Activated CD4-positive, alpha-beta T cell treated with anti-CD3 and anti-CD28 coated beads, Interleukin-2, amount 50 U/mL, for 1 hour (primary cell): Measurements from ENCODE around the gene PIK3R2.
A peak's percentile ranks its signal among the peaks of the same experiment; 100 is the strongest.

Experiments used
- DNase-seq: peaks from one replicate; pipeline ENCODE4 v3.0.0-alpha.2; 2020

The PIK3R2 gene

DNA sequence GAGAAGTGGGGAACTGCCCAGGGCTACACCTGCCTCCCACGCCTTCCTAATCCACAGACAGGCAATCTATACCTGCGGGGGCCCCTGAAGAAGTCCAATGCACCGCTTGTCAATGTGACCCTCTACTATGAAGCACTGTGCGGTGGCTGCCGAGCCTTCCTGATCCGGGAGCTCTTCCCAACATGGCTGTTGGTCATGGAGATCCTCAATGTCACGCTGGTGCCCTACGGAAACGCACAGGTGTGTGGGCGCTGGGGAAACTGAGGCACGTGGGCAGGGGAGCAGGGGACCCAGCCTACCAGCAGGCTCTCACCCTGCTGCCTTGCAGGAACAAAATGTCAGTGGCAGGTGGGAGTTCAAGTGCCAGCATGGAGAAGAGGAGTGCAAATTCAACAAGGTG is 22.0 kb downstream of the PIK3R2 start:
- DNase-seq, result no peak

DNA sequence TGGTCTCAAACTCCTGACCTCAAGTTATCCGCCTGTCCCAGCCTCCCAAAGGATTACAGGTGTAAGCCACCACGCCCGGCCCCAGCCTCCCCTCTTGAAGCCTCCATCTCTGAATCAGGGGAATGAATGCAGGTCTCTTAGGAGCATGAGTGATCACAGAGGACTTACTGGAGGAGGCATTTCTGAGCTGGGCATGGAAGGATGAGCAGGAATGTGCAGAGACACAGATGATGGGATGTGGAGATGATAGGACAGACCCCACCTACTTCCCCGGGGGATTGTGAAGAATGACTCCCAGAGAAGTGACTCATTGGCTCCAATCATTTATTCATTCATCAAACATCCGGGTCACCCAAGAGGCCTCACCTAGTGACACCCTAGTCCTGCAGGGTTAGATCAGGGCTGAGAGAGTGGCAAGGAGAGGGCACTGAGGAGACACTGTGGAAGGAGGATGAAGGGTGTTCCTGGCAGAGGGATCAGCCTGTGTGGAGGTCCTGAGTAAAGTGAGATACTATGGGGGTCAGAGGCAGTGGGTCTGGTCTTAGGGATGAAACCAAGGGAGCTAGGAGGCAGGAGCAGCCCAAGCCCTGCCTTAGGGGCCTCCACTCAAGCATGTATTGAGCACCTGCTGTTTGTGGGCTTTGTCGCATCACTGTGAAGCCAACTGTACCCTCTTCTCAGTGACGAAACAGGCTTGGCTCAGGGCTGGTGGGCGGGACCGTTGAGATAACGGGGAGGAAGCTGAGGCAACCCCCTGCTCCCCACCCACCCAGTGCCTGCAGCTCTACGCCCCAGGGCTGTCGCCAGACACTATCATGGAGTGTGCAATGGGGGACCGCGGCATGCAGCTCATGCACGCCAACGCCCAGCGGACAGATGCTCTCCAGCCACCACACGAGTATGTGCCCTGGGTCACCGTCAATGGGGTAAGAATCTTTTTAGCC is 23.7 kb downstream of the PIK3R2 start:
- DNase-seq, result no peak

DNA sequence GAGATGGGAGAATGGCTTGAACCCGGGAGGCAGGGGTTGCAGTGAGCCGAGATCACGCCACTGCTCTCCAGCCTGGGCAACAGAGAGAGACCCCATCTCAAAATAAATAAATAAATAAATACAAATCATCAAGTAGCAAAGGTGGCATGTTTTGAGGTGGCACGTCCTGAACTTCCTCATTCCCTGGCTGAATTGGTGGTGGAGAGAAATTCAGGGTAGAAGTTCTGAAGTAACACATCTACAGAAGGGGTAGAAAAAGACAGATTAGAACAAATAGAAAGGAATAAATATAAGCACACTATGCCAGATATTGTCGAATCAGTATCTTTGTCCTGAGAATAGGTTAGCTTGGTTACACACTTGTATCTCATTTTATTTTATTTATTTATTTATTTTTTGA is 27.0 kb downstream of the PIK3R2 start:
- no peak for DNase-seq

DNA sequence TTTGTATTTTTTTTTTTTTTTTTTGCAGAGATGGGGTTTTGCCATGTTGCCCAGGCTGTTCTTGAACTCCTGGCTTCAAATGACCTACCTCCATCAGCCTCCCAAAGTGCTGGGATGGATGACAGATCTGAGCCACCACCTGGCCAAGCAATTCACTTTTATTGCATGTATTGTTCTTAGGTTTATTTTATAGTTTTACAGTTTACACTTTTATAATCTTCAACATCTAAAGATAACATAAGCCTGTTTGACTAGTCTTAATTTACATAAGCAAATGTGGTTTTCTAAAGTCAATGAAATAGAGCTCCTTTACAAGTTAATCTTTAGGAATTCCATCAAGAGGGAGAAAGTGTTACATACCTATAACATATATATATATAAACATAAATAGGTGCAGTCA is 30.6 kb downstream of the PIK3R2 start:
- no peak for DNase-seq

DNA sequence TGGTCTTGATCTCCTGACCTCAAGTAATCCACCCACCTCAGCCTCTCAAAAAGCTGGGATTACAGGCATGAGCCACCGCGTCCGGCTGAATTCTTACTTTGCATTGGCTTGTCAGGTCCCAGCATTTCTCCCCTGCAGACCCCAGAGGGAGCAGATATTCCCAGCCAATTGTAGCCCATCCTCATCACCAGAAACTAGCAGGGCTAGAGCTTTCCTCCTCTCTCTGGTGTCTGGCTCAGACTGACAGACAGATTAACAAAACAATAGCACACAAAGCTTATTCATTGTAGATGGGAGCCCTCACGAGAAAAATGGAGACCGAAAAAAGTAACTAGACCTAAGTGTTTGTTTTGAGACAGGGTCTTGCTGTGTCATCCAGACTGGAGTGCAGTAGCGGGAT is 32.6 kb downstream of the PIK3R2 start:
- DNase-seq, result no peak

DNA sequence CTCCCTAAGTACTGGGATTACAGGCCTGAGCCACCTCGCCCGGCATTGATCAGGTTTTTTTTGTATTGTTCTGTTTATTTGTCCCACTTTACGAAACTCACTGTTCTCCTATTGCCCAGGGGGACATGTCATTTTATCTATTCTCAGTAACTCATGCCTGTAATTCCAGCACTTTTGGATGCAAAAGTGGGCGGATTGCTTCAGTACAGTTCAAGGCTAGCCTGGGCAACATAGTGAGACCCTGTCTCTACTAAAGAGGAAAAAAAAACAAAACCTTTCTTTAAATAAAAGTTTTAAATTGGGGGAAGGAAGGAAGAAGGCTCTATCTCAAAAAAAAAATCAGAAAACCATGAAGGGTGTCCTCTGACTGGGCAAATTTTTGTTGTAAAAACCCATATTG is 37.3 kb downstream of the PIK3R2 start:
- no peak for DNase-seq

DNA sequence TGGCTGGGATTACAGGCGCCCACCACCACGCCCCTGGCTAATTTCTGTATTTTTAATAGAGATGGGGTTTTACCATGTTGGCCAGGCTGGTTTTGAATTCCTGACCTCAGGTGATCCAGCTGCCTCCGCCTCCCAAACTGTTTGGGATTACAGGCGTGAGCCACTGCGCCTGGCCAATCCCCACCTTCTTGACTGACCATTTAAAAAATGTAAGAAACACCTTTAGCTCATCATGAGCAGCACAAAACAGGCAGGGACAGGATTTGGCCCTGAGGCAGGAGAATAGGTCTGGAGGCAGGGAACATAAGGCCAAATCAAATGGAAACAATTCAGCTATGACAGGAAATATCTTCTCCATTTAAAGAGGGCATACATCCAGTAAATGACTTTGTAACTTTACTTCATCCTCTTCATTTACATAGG is 38.7 kb downstream of the PIK3R2 start:
- no peak for DNase-seq

DNA sequence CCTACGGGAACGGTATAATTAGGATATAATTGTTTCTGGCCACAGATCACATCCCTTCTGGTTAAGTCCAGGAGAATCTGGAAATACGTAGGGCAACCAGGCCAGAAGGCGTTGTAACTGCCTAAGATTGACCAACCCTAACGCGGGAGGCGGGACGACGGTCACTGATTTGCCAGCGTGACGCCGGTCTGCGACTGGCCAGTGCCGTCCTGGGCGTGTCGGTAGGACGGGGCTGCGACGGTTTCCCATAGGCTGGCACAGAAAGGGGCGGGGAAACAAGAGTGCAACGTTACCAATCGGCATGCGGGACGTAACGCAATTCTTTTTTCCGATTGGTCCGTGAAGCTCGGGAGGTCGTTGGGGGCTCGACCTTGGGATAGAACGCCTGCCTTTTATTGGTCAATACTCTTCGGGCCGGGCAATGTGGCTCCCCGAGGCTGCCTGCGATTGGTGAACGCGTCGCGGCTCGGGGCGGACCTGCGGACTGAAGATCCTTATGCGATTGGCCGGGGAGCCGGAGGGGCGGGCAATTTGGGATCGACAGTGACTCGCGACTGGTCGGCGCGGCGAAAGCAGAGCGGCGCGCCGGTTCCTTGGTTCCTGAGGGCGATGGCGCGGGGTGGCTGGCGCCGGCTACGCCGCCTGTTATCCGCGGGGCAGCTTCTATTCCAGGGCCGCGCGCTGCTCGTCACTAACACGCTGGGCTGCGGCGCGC is 39.9 kb downstream of the PIK3R2 start, which contains the start of gene MPV17L2:
Gene MPV17L2 (plus strand): TSS at position 546 of the 715 bp plus-strand sequence. CDS start 64 bp downstream, at position 610.
- DNase-seq, result peak; percentile 97

DNA sequence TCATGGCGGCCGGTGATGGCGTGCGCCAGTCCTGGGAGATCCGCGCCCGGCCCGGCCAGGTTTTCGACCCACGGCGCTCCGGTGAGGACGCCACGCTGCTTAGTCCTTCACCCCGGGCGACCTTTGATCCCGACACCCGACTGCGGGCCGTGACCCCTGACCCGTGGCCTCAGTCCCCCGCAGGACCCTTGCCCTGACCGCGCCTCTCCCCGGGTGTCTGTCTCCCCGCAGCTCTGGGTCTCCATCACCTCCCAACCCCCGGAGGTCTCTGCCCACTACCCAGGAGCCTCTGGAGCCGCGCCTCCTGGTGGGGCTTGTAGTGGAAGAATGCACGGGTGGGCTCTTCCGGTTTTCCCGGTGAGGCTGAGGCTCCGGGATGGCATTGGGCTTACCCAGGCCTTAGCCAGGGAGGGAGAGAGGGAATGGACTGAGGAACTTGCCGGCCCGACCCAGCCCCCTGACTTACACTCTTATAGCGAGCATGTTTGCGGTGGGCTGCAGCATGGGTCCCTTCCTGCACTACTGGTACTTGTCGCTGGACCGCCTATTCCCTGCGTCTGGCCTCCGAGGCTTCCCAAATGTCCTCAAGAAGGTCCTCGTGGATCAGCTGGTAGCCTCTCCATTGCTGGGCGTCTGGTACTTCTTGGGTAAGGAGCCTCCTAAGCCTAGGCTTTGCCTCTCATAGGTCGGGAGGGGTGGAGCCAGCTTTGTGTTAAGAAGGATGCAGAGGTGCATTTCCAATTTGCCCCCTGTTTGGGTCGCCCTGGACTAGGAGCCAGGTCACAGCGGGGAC is 40.6 kb downstream of the PIK3R2 start:
- no peak for DNase-seq

DNA sequence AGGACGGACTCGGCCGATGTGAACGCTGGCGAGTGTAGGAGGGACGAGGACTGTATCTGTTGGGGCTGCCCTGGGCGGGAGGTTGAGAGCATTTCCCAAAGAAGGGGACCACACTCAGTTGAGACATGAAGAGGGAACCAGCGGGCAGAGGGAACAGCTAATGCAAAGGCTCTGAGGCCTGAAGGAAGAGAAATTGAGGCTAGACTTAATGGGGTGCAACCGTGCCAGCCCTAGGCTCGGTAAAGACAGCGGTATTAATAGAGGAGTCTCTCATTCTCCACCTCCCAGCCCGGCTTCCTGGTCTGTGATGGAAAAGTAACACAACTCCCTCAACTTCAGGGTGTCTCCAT is 41.2 kb downstream of the PIK3R2 start:
- no peak for DNase-seq

DNA sequence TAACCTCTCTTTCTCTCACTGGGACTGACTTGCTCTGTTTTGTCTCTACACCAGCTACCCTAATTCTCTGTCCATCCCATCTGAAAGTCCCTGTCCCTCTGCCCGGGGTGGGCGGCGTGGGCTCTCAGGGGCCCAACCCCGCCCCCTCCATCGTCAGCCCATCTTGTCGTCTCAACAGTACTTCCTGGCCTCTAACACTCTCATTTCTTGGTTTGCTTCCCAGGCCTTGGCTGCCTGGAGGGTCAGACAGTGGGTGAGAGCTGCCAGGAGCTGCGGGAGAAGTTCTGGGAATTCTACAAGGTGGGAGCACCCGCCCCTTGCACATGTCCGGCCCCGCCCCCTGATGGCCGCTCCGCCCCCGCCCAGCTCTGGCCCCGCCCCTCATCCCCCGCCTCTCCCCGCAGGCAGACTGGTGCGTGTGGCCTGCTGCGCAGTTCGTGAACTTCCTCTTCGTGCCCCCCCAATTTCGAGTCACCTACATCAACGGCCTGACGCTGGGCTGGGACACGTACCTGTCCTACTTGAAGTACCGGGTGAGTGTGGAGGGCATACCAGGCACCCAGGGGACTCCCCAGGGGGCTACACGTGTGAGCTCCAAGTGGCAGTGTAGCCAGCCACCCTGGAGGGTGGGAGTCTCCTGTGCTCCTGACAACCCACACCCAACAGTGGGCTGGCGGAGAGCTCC is 41.7 kb downstream of the PIK3R2 start:
- DNase-seq, result peak; percentile 18

DNA sequence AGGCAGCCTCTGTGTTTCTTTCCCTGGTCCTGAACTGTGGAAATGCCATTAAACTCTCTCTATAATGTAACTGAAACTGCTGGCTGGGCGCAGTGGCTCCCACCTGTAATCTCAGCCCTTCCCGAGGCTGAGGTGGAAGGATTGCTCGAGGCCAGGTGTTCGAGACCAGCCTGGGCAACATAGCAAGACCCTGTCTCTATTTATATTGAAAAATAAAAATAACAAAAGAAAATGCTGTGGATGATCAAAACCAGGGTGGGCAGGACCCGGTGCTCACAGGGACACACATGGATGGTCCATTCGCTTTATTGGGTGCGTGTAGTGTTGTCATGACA is 43.5 kb downstream of the PIK3R2 start:
- no peak for DNase-seq

DNA sequence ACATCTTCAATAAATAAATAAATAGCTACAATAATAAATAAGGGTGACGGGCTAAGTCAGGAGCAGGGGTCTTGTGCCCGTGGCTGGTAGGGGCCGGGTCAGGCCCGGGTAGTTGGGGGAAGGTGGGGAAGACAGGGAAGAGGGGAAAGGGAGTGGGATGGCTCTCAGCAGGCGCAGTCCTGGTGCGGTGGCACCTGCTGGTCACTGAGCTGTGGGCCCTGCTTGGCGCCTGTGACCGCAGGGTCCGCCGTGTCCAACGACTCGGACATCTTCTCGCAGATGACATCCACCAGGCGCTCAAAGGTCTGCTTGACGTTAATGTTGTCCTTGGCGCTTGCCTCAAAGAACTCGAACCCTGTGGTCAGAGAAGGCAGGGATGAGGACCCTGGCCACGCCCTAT is 44.3 kb downstream of the PIK3R2 start:
- no peak for DNase-seq

DNA sequence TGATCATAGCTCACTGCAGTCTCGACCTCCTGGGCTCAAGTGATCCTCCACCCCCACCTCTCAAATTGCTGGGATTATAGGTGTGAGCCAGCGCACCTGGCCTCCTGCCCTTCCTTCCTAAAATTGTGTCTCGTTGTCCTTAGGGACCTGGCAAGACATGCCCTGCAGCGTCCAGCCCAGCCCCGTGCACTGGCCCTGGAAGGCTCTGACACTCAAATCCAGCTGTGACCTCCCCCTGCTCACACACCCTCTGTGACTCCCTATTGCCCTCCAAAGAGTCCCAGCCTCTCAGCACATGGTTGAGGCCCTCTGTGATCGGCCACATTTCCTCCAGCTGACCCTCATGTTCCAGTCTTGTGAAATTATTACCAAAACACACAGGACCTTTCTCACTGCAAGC is 45.0 kb downstream of the PIK3R2 start:
- no peak for DNase-seq

DNA sequence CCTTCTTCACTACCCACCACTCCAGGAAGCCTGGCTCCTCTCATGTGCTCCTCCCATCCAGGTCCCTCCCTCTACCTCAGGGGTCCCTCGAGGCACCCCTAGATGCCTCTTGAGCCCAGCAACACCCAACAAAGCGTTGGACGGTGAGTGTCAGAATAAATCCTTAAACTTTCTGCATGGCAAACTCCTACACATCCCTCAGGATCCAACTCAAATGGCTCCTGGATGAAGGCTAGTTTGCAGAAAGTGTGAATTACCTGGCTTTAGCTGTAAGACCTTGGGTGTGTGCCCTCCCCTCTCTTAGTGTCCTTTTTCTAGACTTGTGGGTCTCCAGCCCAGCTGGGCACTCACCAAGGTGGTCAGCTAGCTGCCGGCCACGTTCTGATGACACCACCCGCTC is 45.4 kb downstream of the PIK3R2 start:
- no peak for DNase-seq

DNA sequence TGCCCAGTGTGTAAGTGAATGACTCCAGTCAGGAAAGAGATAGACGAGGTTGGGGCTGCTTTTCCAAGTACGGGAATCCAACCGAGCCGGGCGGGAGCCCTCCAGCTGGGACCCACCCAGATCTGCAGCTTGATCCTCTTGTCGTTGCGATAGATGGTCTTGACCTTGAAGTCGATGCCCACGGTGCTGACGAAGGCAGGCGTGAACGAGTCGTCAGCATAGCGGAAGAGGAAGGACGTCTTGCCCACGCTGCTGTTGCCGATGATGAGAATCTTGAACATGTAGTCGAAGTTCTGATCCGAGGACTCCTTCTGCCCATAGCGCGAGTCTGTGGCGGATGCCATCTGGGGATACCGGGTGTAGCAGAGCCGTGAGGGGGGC is 49.4 kb downstream of the PIK3R2 start:
- DNase-seq, result no peak

DNA sequence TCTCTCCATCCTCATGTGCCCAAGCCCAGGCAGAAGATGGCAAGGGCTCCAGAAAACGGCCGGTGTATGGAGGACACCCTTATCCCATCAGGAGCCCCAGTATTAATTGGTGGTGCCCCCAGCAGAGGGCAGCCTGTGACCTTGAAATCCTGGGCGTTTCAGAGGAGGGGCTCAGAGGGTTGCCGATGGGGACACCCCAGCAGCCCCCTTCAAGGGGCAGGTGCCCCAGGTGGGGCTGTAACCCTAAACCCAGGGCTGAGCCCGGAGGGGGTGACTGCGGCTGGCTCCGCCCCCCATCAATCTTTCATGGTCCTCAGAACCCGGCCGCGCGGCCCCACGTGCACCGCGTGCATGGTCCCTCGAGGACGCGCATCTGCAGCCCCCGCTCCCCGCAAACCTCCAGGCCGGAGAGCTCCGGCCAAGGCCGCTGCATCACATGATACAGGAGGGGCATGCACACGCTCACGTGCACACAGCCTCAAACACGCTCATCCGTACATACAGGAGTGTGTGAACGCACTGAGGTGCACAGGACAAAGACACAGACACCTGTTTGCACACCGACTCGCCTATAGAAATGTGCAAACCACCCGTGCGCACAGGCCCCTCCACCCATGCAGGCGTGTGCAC is 49.9 kb downstream of the PIK3R2 start:
- peak; percentile 22 for DNase-seq

DNA sequence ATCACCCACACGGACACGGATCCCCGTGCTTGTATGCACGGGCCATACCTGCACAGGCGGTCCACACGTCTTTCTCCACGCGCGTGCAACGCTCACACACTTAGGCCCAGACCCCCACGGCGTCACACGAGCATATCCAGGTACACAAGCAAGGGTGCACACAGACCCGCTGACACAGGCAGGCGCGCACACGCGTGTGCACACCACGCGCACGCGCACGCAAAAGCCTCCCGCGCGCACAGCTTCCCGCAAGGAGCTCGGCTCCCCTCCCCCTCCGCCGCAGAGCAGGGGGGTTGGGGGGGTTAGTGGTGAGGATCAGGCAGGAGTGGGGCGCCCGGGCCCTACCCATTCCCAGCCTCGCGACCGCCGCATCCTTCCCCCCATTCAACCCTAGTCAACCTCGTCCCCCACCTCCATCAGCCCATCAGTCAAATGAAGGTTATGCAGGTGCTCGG is 50.5 kb downstream of the PIK3R2 start:
- DNase-seq, result peak; percentile 43

DNA sequence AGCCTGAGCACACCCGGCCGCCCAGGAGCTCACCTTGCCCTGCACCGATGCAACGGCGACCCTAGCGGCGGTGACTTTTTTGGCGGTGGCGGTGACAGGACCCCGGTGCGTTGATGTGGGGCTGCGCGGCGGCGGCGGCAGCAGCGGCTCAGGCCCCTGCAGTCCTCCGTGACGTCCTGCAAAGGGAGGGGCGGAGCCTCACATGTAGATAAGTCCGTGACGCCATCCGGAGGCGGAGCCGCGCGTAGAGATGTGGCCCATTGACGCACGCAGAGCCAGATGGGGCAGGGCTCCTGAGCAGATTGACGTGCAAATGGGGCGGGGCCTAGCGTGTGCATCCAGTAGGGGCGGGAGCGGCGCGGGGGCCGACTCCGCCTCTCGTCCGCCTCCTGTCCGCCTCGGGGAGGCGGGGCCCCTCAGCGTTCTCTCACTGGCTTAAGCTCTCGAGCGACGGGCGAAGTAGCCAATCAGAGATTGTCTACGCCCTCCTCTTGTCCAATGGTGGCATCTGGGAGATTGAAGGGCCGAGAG is 51.0 kb downstream of the PIK3R2 start, which contains the start of gene RAB3A:
Gene RAB3A (minus strand): TSS at position 180 of the 531 bp plus-strand sequence. CDS start 1,302 bp downstream, outside the sequence.
- DNase-seq, result peak; percentile 99

DNA sequence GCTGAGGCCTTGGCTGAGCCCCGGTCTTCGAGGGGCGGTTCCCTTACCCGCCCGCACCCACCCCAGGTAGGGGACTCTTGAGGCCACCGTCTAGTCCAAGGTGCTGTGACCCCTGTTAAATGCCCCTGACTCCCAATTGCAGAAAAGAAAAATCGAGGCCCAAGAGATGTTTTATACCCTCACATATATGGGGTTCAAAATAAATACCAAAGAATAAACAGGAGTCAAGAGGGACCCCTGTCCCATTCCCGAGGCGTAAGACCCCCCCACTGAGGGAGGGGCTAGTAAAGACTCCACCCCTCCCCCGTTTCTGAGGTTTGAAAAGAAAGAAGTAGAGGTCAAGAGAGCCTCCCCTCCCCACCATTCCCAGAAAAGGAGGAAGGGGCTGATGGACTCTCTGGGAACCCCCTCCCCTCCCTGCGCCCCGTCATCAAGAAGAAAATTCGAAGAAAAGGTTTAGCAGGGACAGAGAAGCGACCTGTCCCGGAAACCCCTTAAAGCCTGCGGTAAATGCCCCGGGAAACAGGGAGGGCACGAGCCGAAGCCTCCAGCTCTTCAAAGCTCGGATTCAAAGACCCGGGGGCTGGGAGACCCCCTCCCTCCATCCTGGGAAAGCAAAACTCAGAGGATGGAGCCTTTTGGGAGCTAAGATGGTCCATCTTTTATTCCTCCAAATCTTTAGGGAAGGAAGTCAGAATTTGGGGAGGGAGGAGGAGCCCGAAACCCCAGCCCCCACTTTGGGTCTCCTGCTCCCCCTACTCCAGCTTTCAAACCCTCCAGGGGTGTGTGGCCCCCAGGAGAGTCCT is 51.6 kb downstream of the PIK3R2 start:
- DNase-seq, result peak; percentile 18
